Measurements from ENCODE around the gene CTCF. TPM values are rescaled to one million over a fixed set of nuclear protein-coding genes. Genes with fewer than 3 reads are reported as not detected.

CTCF gene
- total RNA-seq, 2 donors from 2014 or later: 37.0 to 47.3 TPM

DNA sequence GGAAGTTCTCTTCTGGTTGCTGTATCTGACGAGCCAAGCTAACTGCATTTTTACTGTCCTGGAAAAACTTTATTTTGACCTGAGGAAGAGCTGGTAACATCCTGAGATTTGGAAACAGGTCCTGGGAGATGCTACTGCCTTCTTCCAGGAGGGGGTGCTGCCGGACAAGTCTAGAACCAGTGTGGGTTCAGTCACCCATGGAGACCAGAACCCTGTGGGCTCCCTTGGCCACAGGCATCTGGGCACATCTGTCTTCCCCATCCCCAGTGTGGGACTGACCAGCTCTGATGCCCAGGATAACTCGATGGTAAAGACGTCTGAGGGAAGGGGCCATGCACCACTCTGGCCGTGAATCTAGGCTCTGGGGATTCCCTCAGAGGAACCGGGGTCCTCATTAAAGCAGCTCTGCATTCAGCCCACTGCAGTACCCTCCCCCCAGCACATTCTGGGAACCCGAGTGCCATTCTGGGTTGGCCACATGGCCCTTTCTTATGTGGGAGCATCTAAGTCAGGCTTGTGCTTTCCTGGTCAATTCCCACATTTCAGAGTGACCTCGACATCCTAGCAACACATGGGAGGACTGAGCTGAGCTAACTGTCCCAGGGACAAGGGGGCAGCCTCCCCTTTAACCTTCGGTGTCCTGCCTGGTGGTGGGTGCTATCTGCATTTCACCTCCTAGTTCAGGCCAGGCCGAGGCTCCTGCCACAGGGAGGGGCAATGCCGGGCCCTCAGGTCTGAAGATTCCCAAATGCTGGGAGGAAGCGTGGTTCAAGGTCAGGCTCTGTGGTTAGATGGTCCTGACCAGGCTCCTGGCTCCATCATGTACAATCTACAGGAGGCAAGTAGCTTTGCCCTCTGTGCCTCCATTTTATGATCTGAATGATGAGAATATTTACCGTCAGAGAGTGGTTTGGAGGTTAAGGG is 110.7 kb downstream of the CTCF start:
- Histone ChIP-seq H3K9ac (ENCODE audit: low read depth in 2 of 2, low read length in 2 of 2) (peak overlapping the region; percentile 24 to 77), H3K27me3 (no peaks in the 10 kb centered on the region), H3K36me3 (no peaks in the 10 kb centered on the region), H3K4me1 (peaks cover 22% of the 10 kb centered on the region), H3K9me3 (no peaks in the 10 kb centered on the region), H3K27ac (peak overlapping the region; percentile 86), H3K4me3 (no peak overlapping the region)
- intact Hi-C loops (cut with DNase I): loop anchor here (5.0 kb wide), 1 partner anchor 139 kb away; no protein-coding TSS in a partner anchor
- DNase-seq: peak; percentile 89
- TF ChIP-seq, protein P1, sequence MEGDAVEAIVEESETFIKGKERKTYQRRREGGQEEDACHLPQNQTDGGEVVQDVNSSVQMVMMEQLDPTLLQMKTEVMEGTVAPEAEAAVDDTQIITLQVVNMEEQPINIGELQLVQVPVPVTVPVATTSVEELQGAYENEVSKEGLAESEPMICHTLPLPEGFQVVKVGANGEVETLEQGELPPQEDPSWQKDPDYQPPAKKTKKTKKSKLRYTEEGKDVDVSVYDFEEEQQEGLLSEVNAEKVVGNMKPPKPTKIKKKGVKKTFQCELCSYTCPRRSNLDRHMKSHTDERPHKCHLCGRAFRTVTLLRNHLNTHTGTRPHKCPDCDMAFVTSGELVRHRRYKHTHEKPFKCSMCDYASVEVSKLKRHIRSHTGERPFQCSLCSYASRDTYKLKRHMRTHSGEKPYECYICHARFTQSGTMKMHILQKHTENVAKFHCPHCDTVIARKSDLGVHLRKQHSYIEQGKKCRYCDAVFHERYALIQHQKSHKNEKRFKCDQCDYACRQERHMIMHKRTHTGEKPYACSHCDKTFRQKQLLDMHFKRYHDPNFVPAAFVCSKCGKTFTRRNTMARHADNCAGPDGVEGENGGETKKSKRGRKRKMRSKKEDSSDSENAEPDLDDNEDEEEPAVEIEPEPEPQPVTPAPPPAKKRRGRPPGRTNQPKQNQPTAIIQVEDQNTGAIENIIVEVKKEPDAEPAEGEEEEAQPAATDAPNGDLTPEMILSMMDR (IDR thresholded peaks at IDR 0.05): peak; percentile 83

- no peak overlapping the region for H3K4me3 ChIP-seq
- no peaks in the 10 kb centered on the region for H3K9me3 ChIP-seq
- peaks cover 22% of the 10 kb centered on the region for H3K4me1 ChIP-seq
- peak; percentile 92 for DNase-seq
- intact Hi-C loops (cut with DNase I): loop anchor here (5.0 kb wide), 1 partner anchor 138 kb away; no protein-coding TSS in a partner anchor
- no peaks in the 10 kb centered on the region for H3K27me3 ChIP-seq
- peak overlapping the region; percentile 24 to 77 for H3K9ac ChIP-seq (ENCODE audit: low read depth in 2 of 2, low read length in 2 of 2)
- H3K36me3 ChIP-seq: no peaks in the 10 kb centered on the region
- TF ChIP-seq, protein P1 (IDR thresholded peaks at IDR 0.05): no peak
- H3K27ac ChIP-seq: peak overlapping the region; percentile 86
Measured at GRCh38 chr16:67673712-67674580, 111.6 kb downstream of the CTCF start.

DNA sequence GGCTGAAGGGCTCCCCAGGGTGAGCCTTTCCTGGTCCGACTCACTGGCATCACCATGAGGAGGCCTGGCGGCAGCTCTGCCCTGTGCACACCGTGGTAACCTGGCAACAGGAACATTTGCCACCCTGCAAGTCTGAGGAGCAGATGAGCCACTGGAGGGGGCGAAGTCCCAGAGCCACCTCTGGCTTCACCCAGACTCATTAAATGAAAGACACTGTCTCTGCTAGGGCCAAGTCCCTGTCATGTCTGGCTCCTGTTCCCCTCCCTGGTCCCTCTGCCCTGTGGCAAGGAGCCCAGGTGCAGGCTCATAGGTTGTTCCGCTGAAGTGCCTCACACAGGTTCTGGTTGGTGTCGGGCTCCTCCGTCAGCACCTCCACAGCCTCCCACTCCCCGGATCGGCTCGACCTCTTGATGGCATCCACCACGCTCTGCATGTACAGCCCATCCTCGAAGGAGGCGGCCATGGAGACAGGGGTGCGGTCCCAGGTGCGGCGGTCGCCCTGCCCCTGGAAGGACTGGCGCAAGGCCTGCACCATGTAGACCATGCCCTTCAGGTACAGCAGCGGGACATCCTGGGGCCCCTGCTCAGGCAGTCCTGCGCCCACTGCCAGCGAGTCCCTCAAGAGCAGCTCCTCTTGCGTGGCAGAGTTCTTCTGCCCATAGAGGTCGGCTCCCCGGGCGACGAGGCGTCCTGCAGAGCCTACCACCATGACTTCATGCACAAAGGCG is 112.7 kb downstream of the CTCF start:
- TF ChIP-seq, protein P1 (IDR thresholded peaks at IDR 0.05): no peak
- intact Hi-C loops (cut with DNase I): loop anchor here (5.0 kb wide), 3 partner anchors 42 to 252 kb away; partner anchors contain the start of gene GFOD2
- Histone ChIP-seq H3K36me3 (no peaks in the 10 kb centered on the region), H3K9ac (ENCODE audit: low read depth in 2 of 2, low read length in 2 of 2) (peak overlapping the region; percentile 26 to 67), H3K4me3 (no peak overlapping the region), H3K27ac (peak overlapping the region; percentile 86), H3K27me3 (no peaks in the 10 kb centered on the region), H3K4me1 (peaks cover 22% of the 10 kb centered on the region), H3K9me3 (no peaks in the 10 kb centered on the region)
- DNase-seq: no peak

DNA sequence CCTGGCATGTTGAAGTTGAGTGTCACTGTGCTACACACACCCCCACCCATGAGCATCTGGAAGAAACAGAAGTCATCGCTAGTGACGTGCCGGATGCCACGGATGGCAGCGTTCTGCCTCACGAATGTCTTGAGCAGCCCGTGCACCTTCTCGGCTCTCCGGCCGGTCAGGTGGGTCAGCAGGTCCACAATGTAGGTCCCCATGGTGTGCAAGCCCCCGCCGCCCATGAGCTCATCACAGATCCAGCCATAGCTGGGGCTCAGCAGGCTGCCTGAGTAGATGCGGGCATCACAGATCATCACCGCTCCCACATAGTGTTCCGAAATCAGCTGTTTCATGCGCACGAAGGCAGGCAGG is 113.2 kb downstream of the CTCF start:
- DNase-seq: no peak
- Histone ChIP-seq H3K4me3 (no peak overlapping the region), H3K4me1 (peaks cover 22% of the 10 kb centered on the region), H3K27me3 (no peaks in the 10 kb centered on the region), H3K36me3 (no peaks in the 10 kb centered on the region), H3K9ac (ENCODE audit: low read depth in 2 of 2, low read length in 2 of 2) (no peak overlapping the region), H3K27ac (no peak overlapping the region), H3K9me3 (no peaks in the 10 kb centered on the region)
- TF ChIP-seq, protein P1 (IDR thresholded peaks at IDR 0.05): no peak
- intact Hi-C loops (cut with DNase I): loop anchor here (5.0 kb wide), 2 partner anchors 42 to 252 kb away; partner anchors contain the start of gene GFOD2
